Panc1 (cell line): ENCODE results near the gene LPIN1. TPM values are rescaled to one million over a fixed set of nuclear protein-coding genes. Genes with fewer than 3 reads are reported as not detected.
"Not testable (repeated sequence)": the region's sequence is repeated elsewhere in the genome, so short reads cannot be mapped to it uniquely, and the experiment has no call there.

ENCODE experiments used
- ATAC-seq: fragments of 200-7000 bp; cut with Tn5 transposase; 2 replicates; pipeline ENCODE4 v1.9.1; 2020; ENCODE audit warnings: mild to moderate bottlenecking, moderate library complexity
- BruUV-seq: library from RNA; stranded (reverse); fragments of 400-500 nt; replicated peaks from 2 replicates; lab custom pipeline; 2021; lab: Mats Ljungman, UMichigan
- CTCF ChIA-PET: fragments of 300-600 bp; sonication (Branson Sonifier 250); formaldehyde crosslinking; loops from one replicate; lab custom pipeline; 2022; ENCODE audit warnings: antibody characterized with exemption; lab: Charles Lee
- POLR2A ChIA-PET: fragments of 300-600 bp; sonication (Branson Sonifier 250); formaldehyde crosslinking; loops from one replicate; lab custom pipeline; 2022; ENCODE audit warnings: antibody characterized with exemption; lab: Charles Lee
- DNase-seq: peaks from one replicate; pipeline ENCODE4 v3.0.0-alpha.2; 2010; ENCODE audit warnings: low read depth, low spot score
- H3K27ac ChIP-seq: 2 replicates; pipeline ENCODE4 v1.5.1; 2011; ENCODE audit warnings: mild to moderate bottlenecking, low read length, inconsistent platforms
- H3K27me3 ChIP-seq: fragments of 200-500 bp; sonication (Bioruptor generic); 2 replicates; pipeline ENCODE4 v1.6.0; 2014; ENCODE audit warnings: low read length, inconsistent platforms; ENCODE audit not compliant: control insufficient read depth, insufficient read depth
- H3K36me3 ChIP-seq: fragments of 200-500 bp; sonication (Bioruptor generic); 2 replicates; pipeline ENCODE4 v1.5.1; 2014; ENCODE audit warnings: inconsistent platforms, mild to moderate bottlenecking, low read length, moderate library complexity; ENCODE audit not compliant: control insufficient read depth, insufficient read depth
- H3K4me1 ChIP-seq: 2 replicates; pipeline ENCODE4 v1.5.1; 2011; ENCODE audit warnings: inconsistent platforms, mild to moderate bottlenecking, low read length, moderate library complexity; ENCODE audit not compliant: control insufficient read depth, insufficient read depth
- H3K4me3 ChIP-seq, 2 experiments: 2 replicates each; pipeline ENCODE4 v1.5.1; 2011 to 2012; ENCODE audit warnings: low read depth in 2 of 2, low read length in 2 of 2, mild to moderate bottlenecking in 2 of 2, inconsistent platforms in 1 of 2, moderate library complexity in 1 of 2
- H3K9me3 ChIP-seq: fragments of 200-500 bp; sonication (Bioruptor generic); 2 replicates; pipeline ENCODE4 v1.5.1; 2014; ENCODE audit warnings: low read depth, mild to moderate bottlenecking, inconsistent platforms, low read length, moderate library complexity; ENCODE audit not compliant: control insufficient read depth, insufficient read depth
- CTCF ChIP-seq: fragments of 450-650 bp; IDR thresholded peaks from 2 replicates; pipeline ENCODE4 v1.5.1; 2017; ENCODE audit warnings: mild to moderate bottlenecking
- POLR2AphosphoS5 ChIP-seq: IDR thresholded peaks from 2 replicates; pipeline ENCODE4 v1.6.1; 2012; ENCODE audit warnings: mild to moderate bottlenecking, low read depth, low read length, moderate library complexity
- REST ChIP-seq, 2 experiments: IDR thresholded peaks; 2 replicates each; pipeline ENCODE4 v1.6.1; 2011 to 2012; ENCODE audit warnings: low read depth in 2 of 2, control low read depth in 1 of 2, low read length in 1 of 2, mild to moderate bottlenecking in 1 of 2, moderate library complexity in 1 of 2; ENCODE audit not compliant: insufficient read depth in 1 of 2
- SIN3A ChIP-seq: IDR thresholded peaks from 2 replicates; pipeline ENCODE4 v1.6.1; 2012; ENCODE audit warnings: low read depth, mild to moderate bottlenecking, low read length, moderate library complexity, borderline replicate concordance; ENCODE audit not compliant: insufficient read depth
- TCF7L2 ChIP-seq: IDR thresholded peaks from 2 replicates; pipeline ENCODE4 v1.6.1; 2011; ENCODE audit warnings: mild to moderate bottlenecking, low read depth, low read length, inconsistent platforms
- in situ Hi-C: cut with HindIII; loops from 2 replicates; pipeline ENCODE4 v1.10.0; 2016; ENCODE audit warnings: low sequenced_read_pairs, low pct_unique_long_range_greater_than_20kb
- intact Hi-C: fragments of 100-400 bp; cut with micrococcal nuclease; formaldehyde crosslinking; loops from one replicate; pipeline ENCODE4 v1.10.0; 2022; ENCODE audit not compliant: unreplicated experiment
- total RNA-seq: library from RNA; stranded (reverse); gene quantifications from one replicate; pipeline ENCODE4 v1.2.1, GENCODE V29; 2021; ENCODE audit not compliant: unreplicated experiment

The LPIN1 gene
- total RNA-seq, 1 experiment from 2014 or later, result 51.8 TPM

GRCh38 chr2:11821705-11822104 lies 75.3 kb downstream of the LPIN1 start:
- no peaks in the 10 kb centered on the region for H3K27me3 ChIP-seq
- in situ Hi-C loops, result no loop called here
- no peaks in the 10 kb centered on the region for H3K9me3 ChIP-seq
- ATAC-seq, result no peak
- peaks cover 18% of the 10 kb centered on the region for H3K36me3 ChIP-seq
- BruUV-seq, result no TSS peak
- H3K27ac ChIP-seq, result no peak overlapping the region
- ChIA-PET CTCF (no interaction called here), POLR2A (no interaction called here)
- H3K4me1 ChIP-seq, result no peaks in the 10 kb centered on the region
- no peak for DNase-seq
- H3K4me3 ChIP-seq, result no peak overlapping the region
- intact Hi-C loops, result no loop called here
- TF ChIP-seq SIN3A (no peak), POLR2AphosphoS5 (no peak), CTCF (no peak), TCF7L2 (no peak), REST (IDR thresholded peaks at IDR 0.05; ENCODE audit: insufficient read depth in 1 of 2, low read depth in 2 of 2, low read length in 1 of 2) (no peak)

GRCh38 chr2:11822359-11822745 lies 75.9 kb downstream of the LPIN1 start:
- H3K4me1 ChIP-seq, H3K27ac ChIP-seq, POLR2A ChIA-PET, in situ Hi-C loops, BruUV-seq, H3K27me3 ChIP-seq, ATAC-seq, H3K9me3 ChIP-seq, H3K4me3 ChIP-seq, DNase-seq, intact Hi-C loops: not testable (repeated sequence)
- peaks cover 18% of the 10 kb centered on the region for H3K36me3 ChIP-seq
- CTCF ChIA-PET, result interaction anchor here (0.6 kb wide), 1 partner anchor 39 kb away, joined by 4 read pairs; no protein-coding TSS in a partner anchor

- H3K36me3 ChIP-seq, result peaks cover 18% of the 10 kb centered on the region
- no peak for ATAC-seq
- CTCF ChIA-PET, result interaction anchor here (0.6 kb wide), 1 partner anchor 39 kb away, joined by 4 read pairs; no protein-coding TSS in a partner anchor
These were observed 76.5 kb downstream of the LPIN1 start for GRCh38 chr2:11822746-11823451.

More at GRCh38 chr2:11822746-11823451, 76.5 kb downstream of the LPIN1 start:
- no peak overlapping the region for H3K4me3 ChIP-seq
- TF ChIP-seq REST (IDR thresholded peaks at IDR 0.05; ENCODE audit: insufficient read depth in 1 of 2, low read depth in 2 of 2, low read length in 1 of 2) (no peak), SIN3A (no peak)
- H3K4me1 ChIP-seq, result no peaks in the 10 kb centered on the region
- DNase-seq, result no peak
- in situ Hi-C loops, result no loop called here
- no peaks in the 10 kb centered on the region for H3K27me3 ChIP-seq
- intact Hi-C loops, result no loop called here
- POLR2A ChIA-PET, result no interaction called here
- no peak overlapping the region for H3K27ac ChIP-seq
- H3K9me3 ChIP-seq, result no peaks in the 10 kb centered on the region
- no TSS peak for BruUV-seq
